GM13976 (cell line): ENCODE data around the gene SLCO2A1.

Experiments
- DNase-seq: peaks from one replicate; pipeline ENCODE4 v3.0.0; 2012; ENCODE audit warnings: low spot score
- CTCF ChIP-seq: IDR thresholded peaks from 2 replicates; pipeline ENCODE4 v1.5.1; 2012; ENCODE audit warnings: borderline replicate concordance, mild to moderate bottlenecking; ENCODE audit not compliant: insufficient read depth; ENCODE audit errors: extremely low read depth, missing control alignments, control extremely low read depth
- in situ Hi-C: fragments of 300-500 bp; cut with MboI; formaldehyde crosslinking; loops from one replicate; pipeline ENCODE4 v1.12.0; 2022; ENCODE audit warnings: low sequenced_read_pairs, mixed read lengths, inconsistent platforms; ENCODE audit not compliant: unreplicated experiment

SLCO2A1 gene

GRCh38 chr3:134044459-134044858, 14.7 kb upstream of the SLCO2A1 start:
- no peak for TF ChIP-seq CTCF
- no peak for DNase-seq
- in situ Hi-C loops = no loop called here

- DNase-seq = no peak
- TF ChIP-seq CTCF = no peak
- in situ Hi-C loops = no loop called here
These were observed 10.3 kb upstream of the SLCO2A1 start for GRCh38 chr3:134040066-134040465.

DNA sequence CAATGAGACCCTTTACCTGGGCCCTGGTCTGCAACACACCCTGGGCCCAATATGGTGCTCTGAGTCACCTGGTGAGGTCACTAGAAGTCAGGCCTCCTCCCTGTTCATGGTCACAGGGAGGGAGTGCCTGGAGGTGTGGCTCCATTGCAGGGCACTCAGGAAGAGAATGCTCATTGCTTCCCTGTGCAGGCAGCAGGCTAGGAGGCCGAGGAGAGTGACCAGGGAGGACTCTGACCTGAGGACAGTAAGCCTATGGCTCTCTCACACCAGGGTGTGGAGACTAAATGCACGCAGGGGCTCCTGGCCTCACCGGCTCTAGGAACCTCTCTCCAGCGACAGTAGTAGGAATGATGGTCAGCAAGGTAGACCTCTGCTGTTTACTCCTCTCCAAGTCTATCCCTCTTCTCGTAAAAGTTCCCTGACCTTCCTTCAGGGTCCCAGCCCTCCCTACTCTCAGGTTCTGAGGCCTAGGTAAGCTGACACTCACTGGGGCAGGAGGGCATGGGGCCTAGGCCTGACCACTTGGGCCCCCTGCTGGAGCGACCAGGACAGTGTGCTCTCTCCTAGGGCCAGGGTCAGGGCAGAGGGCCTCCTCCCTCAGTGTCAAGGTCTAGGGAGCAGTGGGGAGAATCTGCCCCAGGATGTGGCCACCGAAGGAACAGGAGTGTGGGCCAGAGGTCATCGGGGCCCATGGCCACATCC, 9.6 kb upstream of the SLCO2A1 start:
- DNase-seq = no peak
- peak; percentile 9 for TF ChIP-seq CTCF

DNA sequence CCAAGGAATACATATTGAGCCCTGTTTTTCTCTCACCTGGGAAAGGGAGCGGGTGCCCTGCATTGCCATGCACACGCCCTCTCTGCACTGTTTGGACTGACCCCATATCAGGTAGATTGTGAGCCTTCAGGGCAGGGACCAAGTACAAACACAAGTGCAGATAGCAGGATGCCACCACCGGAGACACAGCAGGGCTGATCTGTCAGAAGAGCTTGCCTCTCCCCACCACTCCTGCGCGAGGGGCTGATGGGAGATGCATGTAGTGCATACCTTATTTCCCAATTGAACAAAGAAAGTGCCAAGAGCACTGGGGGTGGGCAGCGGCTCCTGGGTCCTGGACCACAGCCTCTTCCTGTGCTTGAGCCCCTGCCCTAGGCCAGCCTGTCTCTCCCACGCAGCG, 9.0 kb upstream of the SLCO2A1 start:
- TF ChIP-seq CTCF = no peak
- in situ Hi-C loops = no loop called here
- no peak for DNase-seq

More for the DNA sequence above, 9.6 kb upstream of the SLCO2A1 start:
- in situ Hi-C loops = no loop called here

DNA sequence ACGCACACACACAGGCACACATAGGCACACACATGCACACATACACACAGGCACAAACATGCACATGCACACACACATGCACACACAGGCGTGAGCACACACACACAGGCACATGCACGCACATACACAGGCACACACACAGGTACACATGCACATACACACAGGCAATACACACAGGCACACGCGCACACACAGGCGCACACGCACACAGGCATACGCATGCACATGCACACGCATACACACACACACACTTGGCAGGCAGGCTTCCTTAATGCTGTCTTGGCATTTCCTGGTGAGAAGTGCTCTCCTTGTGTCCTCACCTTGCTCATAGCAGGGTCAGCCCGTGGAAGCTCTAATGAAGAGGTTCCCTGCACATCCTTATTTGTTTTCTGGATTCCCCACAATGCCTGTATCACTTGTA, 8.4 kb upstream of the SLCO2A1 start:
- DNase-seq = no peak
- in situ Hi-C loops = no loop called here
- TF ChIP-seq CTCF = no peak

DNA sequence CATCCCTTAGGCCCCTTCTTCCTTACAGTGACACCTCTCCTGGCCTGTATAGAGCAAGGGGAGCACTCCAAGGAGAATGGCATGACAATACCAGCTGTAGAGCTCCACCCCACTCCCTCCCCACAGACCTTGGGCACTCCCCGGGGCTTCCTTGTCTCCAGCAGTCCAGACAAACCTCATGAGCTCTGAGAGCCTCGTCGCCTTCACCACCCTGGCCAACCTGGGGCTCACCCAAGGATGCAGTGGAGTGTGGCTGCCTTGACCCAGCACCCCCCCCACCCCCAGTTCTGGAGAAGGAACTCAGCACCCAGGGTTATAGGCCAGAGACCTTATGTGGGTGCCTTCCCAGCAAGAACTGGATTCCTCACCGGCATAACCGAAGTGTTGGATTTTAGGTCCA, 7.4 kb upstream of the SLCO2A1 start:
- no peak for TF ChIP-seq CTCF
- DNase-seq = no peak
- in situ Hi-C loops = no loop called here
